Spleen (tissue), 7 donors: ENCODE results near the gene MAP3K7CL.

Experiments
- POLR2AphosphoS5 ChIP-seq, 3 donors: sonication (generic); formaldehyde crosslinking; IDR thresholded peaks; one replicate each; pipeline ENCODE4 v1.5.1; 2017; ENCODE audit warnings: antibody characterized with exemption in 3 of 3
- TF ChIP-seq, protein P1 (sequence below), 11 experiments: fragments of 200-600 bp in 7 of 11; fragments of 450-650 bp in 4 of 11; sonication (generic) in 4 of 11; IDR thresholded peaks in 8 of 11; conservative IDR thresholded peaks in 3 of 11; 1 replicate in 7 of 11; 2 replicates in 4 of 11; pipeline versions ENCODE4 v1.4.0 to v1.8.0; 2016 to 2021; ENCODE audit warnings: antibody characterized with exemption in 11 of 11, inconsistent platforms in 4 of 11, mild to moderate bottlenecking in 1 of 11
- donor health status: DM: no; HTN: no; CAD: no; lungs with moderate emphysema.
- donor health status: DM: no; HTN: no; CAD: no.
- donor health status: DM: no; HTN: no; CAD: no.

DNA sequence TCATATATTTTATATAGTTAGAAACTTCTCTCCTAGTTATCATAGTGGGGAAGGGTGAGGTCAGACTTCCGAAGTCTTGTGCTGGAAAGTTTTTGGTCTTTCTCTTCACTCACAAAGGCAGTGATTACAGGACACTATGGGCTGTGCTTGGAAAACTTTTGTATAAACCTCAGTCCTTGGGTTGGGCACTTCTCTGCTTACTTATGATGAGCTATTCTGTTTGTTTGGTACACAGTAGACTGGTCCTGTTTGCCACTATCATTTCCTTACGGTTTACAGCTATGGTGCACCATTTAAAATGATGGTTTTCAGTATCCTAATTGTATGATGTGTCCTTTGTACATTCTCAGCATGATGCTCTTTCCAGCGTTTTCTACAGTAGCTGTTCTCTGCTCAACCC lies 75.5 kb downstream of the MAP3K7CL start:
- TF ChIP-seq, protein P1, sequence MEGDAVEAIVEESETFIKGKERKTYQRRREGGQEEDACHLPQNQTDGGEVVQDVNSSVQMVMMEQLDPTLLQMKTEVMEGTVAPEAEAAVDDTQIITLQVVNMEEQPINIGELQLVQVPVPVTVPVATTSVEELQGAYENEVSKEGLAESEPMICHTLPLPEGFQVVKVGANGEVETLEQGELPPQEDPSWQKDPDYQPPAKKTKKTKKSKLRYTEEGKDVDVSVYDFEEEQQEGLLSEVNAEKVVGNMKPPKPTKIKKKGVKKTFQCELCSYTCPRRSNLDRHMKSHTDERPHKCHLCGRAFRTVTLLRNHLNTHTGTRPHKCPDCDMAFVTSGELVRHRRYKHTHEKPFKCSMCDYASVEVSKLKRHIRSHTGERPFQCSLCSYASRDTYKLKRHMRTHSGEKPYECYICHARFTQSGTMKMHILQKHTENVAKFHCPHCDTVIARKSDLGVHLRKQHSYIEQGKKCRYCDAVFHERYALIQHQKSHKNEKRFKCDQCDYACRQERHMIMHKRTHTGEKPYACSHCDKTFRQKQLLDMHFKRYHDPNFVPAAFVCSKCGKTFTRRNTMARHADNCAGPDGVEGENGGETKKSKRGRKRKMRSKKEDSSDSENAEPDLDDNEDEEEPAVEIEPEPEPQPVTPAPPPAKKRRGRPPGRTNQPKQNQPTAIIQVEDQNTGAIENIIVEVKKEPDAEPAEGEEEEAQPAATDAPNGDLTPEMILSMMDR (IDR thresholded peaks at IDR 0.05 in 8 of 11, conservative IDR thresholded peaks at IDR 0.05 in 3 of 11): no peak
- no peak for TF ChIP-seq POLR2AphosphoS5 (IDR thresholded peaks at IDR 0.05)
